Thyroid gland (tissue), 4 donors: ENCODE data around the gene LPAR1. TPM values are rescaled to one million over a fixed set of nuclear protein-coding genes. Genes with fewer than 3 reads are reported as not detected.
"Not testable (repeated sequence)": the region's sequence is repeated elsewhere in the genome, so short reads cannot be mapped to it uniquely, and the experiment has no call there.

Experiments
- DNase-seq, 2 donors: peaks; one replicate each; pipeline ENCODE4 v3.0.0-alpha.2; 2019
- H3K27ac ChIP-seq, 3 donors: fragments of 200-600 bp; sonication (generic); 1 replicate in 2 of 3; 2 replicates in 1 of 3; pipeline ENCODE4 v1.5.1; 2016 to 2019; ENCODE audit warnings: mild to moderate bottlenecking in 1 of 3, moderate library complexity in 1 of 3
- H3K27me3 ChIP-seq: fragments of 200-600 bp; sonication (generic); one replicate; pipeline ENCODE4 v1.5.1; 2019
- H3K36me3 ChIP-seq, 2 donors: fragments of 200-600 bp; sonication (generic); one replicate each; pipeline ENCODE4 v1.5.1; 2016 to 2019
- H3K4me1 ChIP-seq, 2 donors: fragments of 200-600 bp; sonication (generic); one replicate each; pipeline ENCODE4 v1.5.1; 2017 to 2019
- H3K4me3 ChIP-seq, 3 donors: fragments of 200-600 bp; sonication (generic); replicated peaks in 1 of 3; 1 replicate in 2 of 3; 2 replicates in 1 of 3; pipeline ENCODE4 v1.5.1; 2016; ENCODE audit warnings: mild to moderate bottlenecking in 1 of 3
- H3K9me3 ChIP-seq: fragments of 200-600 bp; sonication (generic); one replicate; pipeline ENCODE4 v1.5.1; 2017
- CTCF ChIP-seq, 6 experiments: fragments of 200-600 bp in 3 of 6; fragments of 450-650 bp in 3 of 6; sonication (generic) in 3 of 6; IDR thresholded peaks; one replicate each; pipeline ENCODE4 v1.5.1; 2016 to 2019; ENCODE audit warnings: antibody characterized with exemption in 6 of 6, mild to moderate bottlenecking in 2 of 6, inconsistent platforms in 1 of 6, moderate library complexity in 1 of 6
- POLR2A ChIP-seq, 2 donors: fragments of 450-650 bp; IDR thresholded peaks; one replicate each; pipeline ENCODE4 v1.6.1; 2017; ENCODE audit warnings: antibody characterized with exemption in 2 of 2, mild to moderate bottlenecking in 2 of 2, moderate library complexity in 1 of 2
- WGBS, 2 donors: methylation state at CpG; one replicate each; pipeline ENCODE4 v1.1.5; 2017; 5-methylcytosine and 5-hydroxymethylcytosine counted together
- intact Hi-C: fragments of 100-400 bp; cut with DNase I; formaldehyde crosslinking; loops from one replicate; pipeline ENCODE4 v1.15.1; 2023
- small RNA-seq: library from RNA; depleted of rRNA; stranded (forward); fragments of <200 nt; gene quantifications from one replicate; pipeline ENCODE3, GENCODE V24; 2016
- total RNA-seq, 4 donors: library from RNA; depleted of rRNA; stranded (reverse); fragments of >200 nt; gene quantifications; one replicate each; pipeline ENCODE4 v1.2.3, GENCODE V29; 2016

The LPAR1 gene
- total RNA-seq, 4 donors from 2014 or later, result 40.8 to 98.5 (median 56.4) TPM

GRCh38 chr9:110832926-110833325 is 205.3 kb downstream of the LPAR1 start:
- intact Hi-C loops, result no loop called here
- H3K36me3 ChIP-seq, result no peaks in the 10 kb centered on the region
- no peaks in the 10 kb centered on the region for H3K9me3 ChIP-seq
- no peak overlapping the region for H3K4me3 ChIP-seq
- no peak overlapping the region for H3K27ac ChIP-seq
- WGBS, 2 donors, result 90 to 95% methylated on average over 3 of the region's 3 CpGs
- no peaks in the 10 kb centered on the region for H3K27me3 ChIP-seq
- TF ChIP-seq POLR2A (IDR thresholded peaks at IDR 0.05), result no peak
- no peak for TF ChIP-seq CTCF (IDR thresholded peaks at IDR 0.05)
- H3K4me1 ChIP-seq, result no peaks in the 10 kb centered on the region
- no peak for DNase-seq

- Histone ChIP-seq H3K4me3 (no peak overlapping the region), H3K27ac (no peak overlapping the region), H3K36me3 (no peaks in the 10 kb centered on the region), H3K9me3 (no peaks in the 10 kb centered on the region), H3K27me3 (no peaks in the 10 kb centered on the region), H3K4me1 (no peaks in the 10 kb centered on the region)
- no peak for TF ChIP-seq POLR2A (IDR thresholded peaks at IDR 0.05)
- no peak for TF ChIP-seq CTCF (IDR thresholded peaks at IDR 0.05)
- DNase-seq, result no peak
- 95 to 96% methylated on average over 20 to 21 of the region's 21 CpGs for WGBS, 2 donors
- intact Hi-C loops, result no loop called here
Measured at GRCh38 chr9:110830495-110830894, 207.8 kb downstream of the LPAR1 start.

GRCh38 chr9:110828264-110828663 is 210.0 kb downstream of the LPAR1 start:
- TF ChIP-seq CTCF (IDR thresholded peaks at IDR 0.05), result no peak
- no peak for TF ChIP-seq POLR2A (IDR thresholded peaks at IDR 0.05)
- Histone ChIP-seq H3K9me3 (no peaks in the 10 kb centered on the region), H3K27me3 (no peaks in the 10 kb centered on the region), H3K36me3 (no peaks in the 10 kb centered on the region), H3K4me3 (no peak overlapping the region), H3K4me1 (no peaks in the 10 kb centered on the region), H3K27ac (peak overlapping the region in 1 of 3 donors; percentile 3)
- DNase-seq, result no peak
- 74 to 78% methylated on average over 3 of the region's 3 CpGs for WGBS, 2 donors
- intact Hi-C loops, result no loop called here

GRCh38 chr9:110826400-110826799 is 211.9 kb downstream of the LPAR1 start:
- intact Hi-C loops, H3K4me1 ChIP-seq, H3K27ac ChIP-seq, H3K4me3 ChIP-seq, H3K9me3 ChIP-seq, DNase-seq, H3K36me3 ChIP-seq, H3K27me3 ChIP-seq: not testable (repeated sequence)
- WGBS, 2 donors, result 62 to 65% methylated on average over 9 of the region's 9 CpGs

- 25 to 50% methylated on average over 2 of the region's 2 CpGs for WGBS, 2 donors
- intact Hi-C loops, result no loop called here
- no peaks in the 10 kb centered on the region for H3K9me3 ChIP-seq
- DNase-seq, result no peak
- TF ChIP-seq CTCF (IDR thresholded peaks at IDR 0.05) (no peak), POLR2A (IDR thresholded peaks at IDR 0.05) (no peak)
- H3K36me3 ChIP-seq, result no peaks in the 10 kb centered on the region
- H3K4me3 ChIP-seq, result no peak overlapping the region
- no peaks in the 10 kb centered on the region for H3K27me3 ChIP-seq
- no peak overlapping the region for H3K27ac ChIP-seq
- no peaks in the 10 kb centered on the region for H3K4me1 ChIP-seq
Measured at GRCh38 chr9:110825950-110826349, 212.3 kb downstream of the LPAR1 start.

GRCh38 chr9:110825129-110825528 is 213.1 kb downstream of the LPAR1 start:
- H3K4me1 ChIP-seq, H3K4me3 ChIP-seq, H3K27me3 ChIP-seq, intact Hi-C loops, DNase-seq, H3K27ac ChIP-seq, H3K36me3 ChIP-seq, H3K9me3 ChIP-seq: not testable (repeated sequence)

Small RNA genes within 50 kb of the gene (small RNA-seq; reads per million reads assigned to genes)
- gene RF00019, result not detected
- not detected for gene RNU6-432P
